CD14-positive monocyte (primary cell): Measurements from ENCODE around the gene APOA1. TPM values are rescaled to one million over a fixed set of nuclear protein-coding genes. Genes with fewer than 3 reads are reported as not detected.

Experiments used
- DNase-seq, 3 donors: peaks; one replicate each; pipeline ENCODE4 v3.0.0-alpha.2; 2011 to 2022
- H2AFZ ChIP-seq: 2 replicates; pipeline ENCODE4 v1.6.0; 2012; ENCODE audit warnings: mild to moderate bottlenecking, low read depth, low read length, inconsistent platforms; ENCODE audit not compliant: insufficient read depth, poor library complexity, severe bottlenecking
- H3K27ac ChIP-seq, 2 donors: 1 replicate in 1 of 2; 2 replicates in 1 of 2; pipeline ENCODE4 v1.5.1; 2012 to 2013; ENCODE audit warnings: low read length in 2 of 2, control low read depth in 1 of 2, inconsistent platforms in 1 of 2, low read depth in 1 of 2, mild to moderate bottlenecking in 1 of 2
- H3K27me3 ChIP-seq, 2 donors: one replicate each; pipeline versions ENCODE4 v1.6.0 to v1.6.1; 2011 to 2013; ENCODE audit warnings: low read length in 2 of 2; ENCODE audit not compliant: control insufficient read depth in 2 of 2, insufficient read depth in 2 of 2
- H3K36me3 ChIP-seq, 2 donors: replicated peaks in 1 of 2; 1 replicate in 1 of 2; 2 replicates in 1 of 2; pipeline versions ENCODE4 v1.5.1 to v1.6.1; 2012 to 2013; ENCODE audit warnings: low read length in 2 of 2, control low read depth in 1 of 2, inconsistent platforms in 1 of 2, mild to moderate bottlenecking in 1 of 2; ENCODE audit not compliant: insufficient read depth in 2 of 2, control insufficient read depth in 1 of 2
- H3K4me1 ChIP-seq, 2 donors: 1 replicate in 1 of 2; 2 replicates in 1 of 2; pipeline versions ENCODE4 v1.5.1 to v1.6.1; 2012 to 2013; ENCODE audit warnings: low read length in 2 of 2, control low read depth in 1 of 2, inconsistent platforms in 1 of 2, mild to moderate bottlenecking in 1 of 2, moderate library complexity in 1 of 2; ENCODE audit not compliant: insufficient read depth in 2 of 2, control insufficient read depth in 1 of 2
- H3K4me2 ChIP-seq: replicated peaks from 2 replicates; pipeline ENCODE3; 2012; ENCODE audit warnings: low read length, moderate library complexity, mild to moderate bottlenecking; ENCODE audit not compliant: poor library complexity, severe bottlenecking; ENCODE audit errors: extremely low read depth
- H3K4me3 ChIP-seq, 3 experiments: fragments of 200-600 bp in 1 of 3; sonication (generic) in 1 of 3; replicated peaks in 1 of 3; 1 replicate in 2 of 3; 2 replicates in 1 of 3; pipeline ENCODE4 v1.5.1; 2011 to 2013; ENCODE audit warnings: low read length in 3 of 3, mild to moderate bottlenecking in 3 of 3, control low read depth in 2 of 3, low read depth in 2 of 3, inconsistent platforms in 1 of 3, moderate library complexity in 1 of 3
- H3K79me2 ChIP-seq: 2 replicates; pipeline ENCODE4 v1.6.0; 2012; ENCODE audit warnings: mild to moderate bottlenecking, control low read depth, inconsistent platforms, low read length, moderate library complexity; ENCODE audit not compliant: insufficient read depth
- H3K9ac ChIP-seq: 2 replicates; pipeline ENCODE4 v1.6.0; 2017; ENCODE audit warnings: low read length, mild to moderate bottlenecking; ENCODE audit not compliant: insufficient read depth, poor library complexity, severe bottlenecking
- H3K9me3 ChIP-seq, 2 donors: replicated peaks in 1 of 2; 1 replicate in 1 of 2; 2 replicates in 1 of 2; pipeline versions ENCODE4 v1.5.1 to v1.6.1; 2012 to 2013; ENCODE audit warnings: low read length in 2 of 2, control low read depth in 1 of 2; ENCODE audit not compliant: control insufficient read depth in 1 of 2, insufficient read depth in 1 of 2
- H4K20me1 ChIP-seq: 2 replicates; pipeline ENCODE4 v1.6.0; 2012; ENCODE audit warnings: mild to moderate bottlenecking, low read length, control low read depth, moderate library complexity; ENCODE audit not compliant: insufficient read depth
- H3K27ac Mint-ChIP-seq, 7 donors: one replicate each; pipeline ENCODE4 v1.8.0; 2020; ENCODE audit warnings: mild to moderate bottlenecking in 7 of 7, mixed read lengths in 7 of 7, moderate library complexity in 6 of 7, inconsistent platforms in 2 of 7
- H3K27me3 Mint-ChIP-seq, 3 donors: one replicate each; pipeline ENCODE4 v1.8.0; 2021 to 2022; ENCODE audit warnings: low read depth in 3 of 3, mild to moderate bottlenecking in 3 of 3, mixed read lengths in 3 of 3, moderate library complexity in 3 of 3, inconsistent platforms in 1 of 3
- H3K36me3 Mint-ChIP-seq, 2 donors: one replicate each; pipeline ENCODE4 v1.8.0; 2020; ENCODE audit warnings: mixed read lengths in 2 of 2, inconsistent platforms in 1 of 2, mild to moderate bottlenecking in 1 of 2
- H3K4me1 Mint-ChIP-seq: one replicate; pipeline ENCODE4 v1.8.0; 2020; ENCODE audit warnings: mild to moderate bottlenecking, mixed read lengths
- H3K4me3 Mint-ChIP-seq, 2 donors: one replicate each; pipeline ENCODE4 v1.8.0; 2020; ENCODE audit warnings: mild to moderate bottlenecking in 2 of 2, mixed read lengths in 2 of 2, moderate library complexity in 1 of 2
- H3K9me3 Mint-ChIP-seq, 7 donors: one replicate each; pipeline ENCODE4 v1.8.0; 2020 to 2022; ENCODE audit warnings: mixed read lengths in 7 of 7, mild to moderate bottlenecking in 6 of 7, moderate library complexity in 6 of 7, inconsistent platforms in 2 of 7
- CTCF ChIP-seq: fragments of 200-600 bp; IDR thresholded peaks from one replicate; pipeline ENCODE4 v1.8.0; 2022; ENCODE audit warnings: antibody characterized with exemption, mild to moderate bottlenecking
- WGBS: methylation state at CpG from one replicate; pipeline ENCODE4 v1.1.5; 2013; ENCODE audit warnings: missing lambda C conversion rate; ENCODE audit not compliant: insufficient coverage; 5-methylcytosine and 5-hydroxymethylcytosine counted together
- intact Hi-C, 2 donors: fragments of 100-400 bp; cut with micrococcal nuclease; formaldehyde crosslinking; loops; one replicate each; pipeline versions ENCODE4 v1.15.0 to v1.15.1; 2023
- polyA plus RNA-seq, 3 donors: library from polyadenylated mRNA; depleted of rRNA in 1 of 3; unstranded in 2 of 3; stranded (reverse) in 1 of 3; fragments of 300-500 nt in 2 of 3; fragments of >200 nt in 1 of 3; fragmentation: Illumina TruSeq in 2 of 3; gene quantifications; 1 replicate in 2 of 3; 2 replicates in 1 of 3; pipeline ENCODE4 v1.2.3, GENCODE V29; 2012 to 2021

Gene APOA1
- polyA plus RNA-seq, 3 donors = 0.29 TPM; not detected in 2

- Histone ChIP-seq H3K9me3 (no peaks in the 10 kb centered on the region), H3K27me3 (no peaks in the 10 kb centered on the region), H3K4me3 (no peak within 1 kb of the TSS), H4K20me1 (no peaks in the 10 kb centered on the region), H2AFZ (peak within 1 kb of the TSS; percentile 73), H3K36me3 (peaks cover 0 to under 1% of the 10 kb centered on the region in 2 donors), H3K79me2 (peaks cover 10% of the 10 kb centered on the region), H3K4me1 (peaks cover 20 to 22% of the 10 kb centered on the region in 2 donors), H3K27ac (no peak within 1 kb of the TSS), H3K9ac (no peak within 1 kb of the TSS), H3K4me2 (peak within 1 kb of the TSS; percentile 40)
- H3K27me3 Mint-ChIP-seq = peaks cover 6 to 14% (median 8%) of the 10 kb centered on the region in 3 donors
- H3K36me3 Mint-ChIP-seq = peaks cover 4 to 5% of the 10 kb centered on the region in 2 donors
- H3K27ac Mint-ChIP-seq = peak within 1 kb of the TSS in 4 of 7 donors; percentile 8 to 36 (median 13)
- intact Hi-C loops = no loop called here
- peaks cover 26% of the 10 kb centered on the region for H3K4me1 Mint-ChIP-seq
- peak within 1 kb of the TSS; percentile 9 to 67 for H3K4me3 Mint-ChIP-seq
- TF ChIP-seq CTCF = no peak
- WGBS = 95% methylated on average over 6 of the region's 7 CpGs
- peaks cover 0 to 2% (median 0%) of the 10 kb centered on the region in 7 donors for H3K9me3 Mint-ChIP-seq
- DNase-seq = no peak
Measured at GRCh38 chr11:116791813-116792143, 45.6 kb downstream of the APOA1 start, which contains the start of gene APOA5. Gene APOA5 (minus strand): TSS chr11:116791879. CDS start chr11:116791860, 19 bp downstream.

- Mint-ChIP-seq H3K36me3 (peaks cover 9 to 10% of the 10 kb centered on the region in 2 donors), H3K27me3 (peaks cover 6 to 14% (median 8%) of the 10 kb centered on the region in 3 donors), H3K27ac (peak overlapping the region in 4 of 7 donors; percentile 8 to 36 (median 12)), H3K4me1 (peaks cover 31% of the 10 kb centered on the region), H3K4me3 (peak overlapping the region; percentile 9 to 67), H3K9me3 (peaks cover 0 to 2% (median 0%) of the 10 kb centered on the region in 7 donors)
- H3K36me3 ChIP-seq = peaks cover 4 to 6% of the 10 kb centered on the region in 2 donors
- H3K9ac ChIP-seq = no peak overlapping the region
- no peaks in the 10 kb centered on the region for H3K9me3 ChIP-seq
- DNase-seq = peak; percentile 54 to 66 (median 65)
- H4K20me1 ChIP-seq = no peaks in the 10 kb centered on the region
- H3K27me3 ChIP-seq = no peaks in the 10 kb centered on the region
- intact Hi-C loops = no loop called here
- TF ChIP-seq CTCF = peak; percentile 92
- H3K4me2 ChIP-seq = peak overlapping the region; percentile 40
- H3K79me2 ChIP-seq = peaks cover 15% of the 10 kb centered on the region
- H3K4me3 ChIP-seq = no peak overlapping the region
- peak overlapping the region; percentile 73 for H2AFZ ChIP-seq
- H3K4me1 ChIP-seq = peaks cover 22 to 26% of the 10 kb centered on the region in 2 donors
- H3K27ac ChIP-seq = no peak overlapping the region
- WGBS = 20% methylated on average over 25 of the region's 31 CpGs
Measured at GRCh38 chr11:116791002-116791812, 46.2 kb downstream of the APOA1 start.
